Posterior vena cava (tissue), 2 donors: ENCODE results near the gene CYP20A1. TPM values are rescaled to one million over a fixed set of nuclear protein-coding genes. Genes with fewer than 3 reads are reported as not detected.
A peak's percentile ranks its signal among the peaks of the same experiment; 100 is the strongest.
"Not testable (repeated sequence)": the region's sequence is repeated elsewhere in the genome, so short reads cannot be mapped to it uniquely, and the experiment has no call there.

Source experiments
- DNase-seq: peaks from one replicate; pipeline ENCODE4 v3.0.0-alpha.2; 2020; ENCODE audit warnings: low spot score
- intact Hi-C, 2 donors: fragments of 100-400 bp; cut with DNase I; formaldehyde crosslinking; loops; one replicate each; pipeline versions ENCODE4 v1.14.1 to v1.14.2; 2022 to 2023
- long read RNA-seq, 2 donors: library from polyadenylated mRNA; unstranded; transcript quantifications; one replicate each; pipeline ENCODE4 v2.0.0, GENCODE V29; 2020 to 2021
- total RNA-seq, 2 donors: library from RNA; stranded (reverse); fragmentation: NEBNext Ultra II Directional; extraction: Animal tissue kit (Norgen Biotek cat#: 25700); gene quantifications; one replicate each; pipeline ENCODE4 v1.2.1, GENCODE V29; 2021
- donor health status: DM: yes; HTN: yes; CAD: no.
- donor health status: DM: yes; HTN: yes; CAD: no.

The CYP20A1 gene
- total RNA-seq, result 10 to 100 TPM; 24.8 to 29.6 TPM
- long read RNA-seq, donor 1, transcript CYP20A1-201 (13 exons, 1,949 nt), result major isoform, 8 of 26 reads
- long read RNA-seq, donor 1, partial matches to known transcripts, result 0 of 26 reads
- long read RNA-seq, donor 1, other reads (novel, unspliced or antisense), result 12 of 26 reads
- long read RNA-seq, donor 2, transcript CYP20A1-207 (11 exons, 1,359 nt), result minor isoform, 17 of 72 reads
- long read RNA-seq, donor 2, transcript CYP20A1-204 (12 exons, 2,636 nt), result major isoform, 20 of 72 reads
- long read RNA-seq, donor 2, transcript CYP20A1-201 (13 exons, 1,949 nt), result minor isoform, 18 of 72 reads
- long read RNA-seq, donor 2, partial matches to known transcripts, result 3 of 72 reads
- long read RNA-seq, donor 2, other reads (novel, unspliced or antisense), result 14 of 72 reads

- intact Hi-C loops, result no loop called here
- DNase-seq, result peak; percentile 99
Observed at GRCh38 chr2:203238704-203239526, at the start of gene CYP20A1. CYP20A1 (plus strand) TSS chr2:203239018; CDS start chr2:203239063, 45 bp downstream.

DNA sequence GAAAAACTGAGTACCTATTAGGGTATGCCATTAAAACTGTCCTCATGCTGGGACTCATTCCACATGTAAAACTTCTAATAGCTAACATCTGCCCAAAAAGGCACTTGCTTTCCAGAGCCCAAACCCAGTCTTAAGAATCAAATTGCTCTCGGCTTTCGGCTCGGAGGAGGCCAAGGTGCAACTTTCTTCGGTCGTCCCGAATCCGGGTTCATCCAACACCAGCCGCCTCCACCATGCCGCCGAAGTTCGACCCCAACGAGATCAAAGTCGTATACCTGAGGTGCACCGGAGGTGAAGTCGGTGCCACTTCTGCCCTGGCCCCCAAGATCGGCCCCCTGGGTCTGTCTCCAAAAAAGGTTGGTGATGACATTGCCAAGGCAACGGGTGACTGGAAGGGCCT lies 48.3 kb upstream of the CYP20A1 start:
- DNase-seq, intact Hi-C loops: not testable (repeated sequence)

- DNase-seq, intact Hi-C loops: not testable (repeated sequence)
Observed at GRCh38 chr2:203191026-203191425, 47.8 kb upstream of the CYP20A1 start.

- DNase-seq, result no peak
- intact Hi-C loops, result no loop called here
Observed at GRCh38 chr2:203191961-203192360, 46.9 kb upstream of the CYP20A1 start.

DNA sequence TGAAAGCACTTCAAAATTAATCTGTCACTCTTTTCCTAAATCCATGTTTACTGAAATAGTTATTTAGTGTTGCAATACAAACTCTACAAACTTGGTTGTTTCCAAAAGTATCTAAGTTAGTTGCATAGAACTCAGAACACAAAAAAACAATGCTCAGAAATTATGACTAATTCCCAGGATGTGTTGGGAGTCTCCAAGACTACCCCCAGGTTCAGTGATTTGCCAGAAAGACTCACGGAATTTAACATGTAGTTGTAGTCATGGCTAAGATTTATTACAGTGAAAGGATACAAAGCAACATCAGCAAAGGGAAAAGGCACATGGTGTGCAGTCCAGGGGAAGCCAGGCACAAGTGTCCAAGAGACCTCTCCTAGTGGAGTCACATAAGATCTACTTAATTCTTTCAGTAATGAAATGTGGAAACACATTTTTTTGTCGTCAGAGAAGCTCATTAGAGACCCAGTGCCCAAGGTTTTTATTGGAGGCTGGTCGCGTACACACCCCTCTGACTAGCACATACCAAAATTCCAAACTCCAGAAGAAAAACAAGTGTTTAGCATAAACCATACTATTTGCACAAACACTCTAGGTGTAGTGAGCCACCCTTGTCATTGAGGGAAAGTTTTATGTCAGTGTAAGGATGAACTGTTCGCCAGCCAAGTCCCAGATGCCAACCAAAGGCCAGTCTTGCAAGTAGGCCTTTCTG lies 43.3 kb upstream of the CYP20A1 start:
- intact Hi-C loops, result no loop called here
- DNase-seq, result no peak

- DNase-seq, result no peak
- intact Hi-C loops, result no loop called here
Observed at GRCh38 chr2:203200866-203201265, 38.0 kb upstream of the CYP20A1 start.

DNA sequence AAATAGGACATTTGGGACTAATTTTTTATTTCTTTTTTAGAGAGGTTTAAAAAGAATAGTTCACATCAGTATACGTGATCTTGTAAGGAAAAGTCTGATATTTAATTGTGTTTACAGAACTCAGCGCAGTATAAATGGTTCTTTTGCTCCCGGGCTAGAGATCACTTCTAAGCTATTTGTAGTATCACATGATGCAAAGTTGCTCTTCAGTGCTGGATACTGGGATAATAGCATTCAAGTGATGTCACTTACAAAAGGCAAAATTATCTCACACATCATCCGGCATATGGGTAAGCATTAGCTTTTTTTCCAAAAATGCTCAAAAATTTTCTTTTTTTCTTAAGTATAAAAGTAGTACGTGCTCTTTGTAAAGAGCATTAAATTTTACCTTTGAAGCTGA lies 37.4 kb upstream of the CYP20A1 start:
- no peak for DNase-seq
- intact Hi-C loops, result no loop called here

DNA sequence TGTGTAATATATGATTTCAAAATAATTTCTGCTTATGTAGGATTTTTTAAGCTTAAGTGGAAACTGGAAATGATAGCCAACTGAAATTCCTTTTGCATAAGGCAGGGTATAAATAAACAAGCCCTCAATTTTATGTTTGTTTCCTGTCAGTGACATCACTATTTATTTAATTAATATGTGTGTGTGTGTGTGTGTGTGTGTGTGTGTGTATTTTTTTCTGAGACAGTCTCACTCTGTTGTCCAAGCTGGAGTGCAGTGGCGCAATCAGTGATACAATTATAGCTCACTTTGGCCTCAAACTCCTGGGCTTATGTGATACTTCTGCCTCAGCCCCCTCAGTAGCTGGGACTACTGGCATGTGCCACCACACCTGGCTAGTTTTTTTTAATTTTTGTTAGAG lies 29.3 kb upstream of the CYP20A1 start:
- no peak for DNase-seq
- intact Hi-C loops, result no loop called here

DNA sequence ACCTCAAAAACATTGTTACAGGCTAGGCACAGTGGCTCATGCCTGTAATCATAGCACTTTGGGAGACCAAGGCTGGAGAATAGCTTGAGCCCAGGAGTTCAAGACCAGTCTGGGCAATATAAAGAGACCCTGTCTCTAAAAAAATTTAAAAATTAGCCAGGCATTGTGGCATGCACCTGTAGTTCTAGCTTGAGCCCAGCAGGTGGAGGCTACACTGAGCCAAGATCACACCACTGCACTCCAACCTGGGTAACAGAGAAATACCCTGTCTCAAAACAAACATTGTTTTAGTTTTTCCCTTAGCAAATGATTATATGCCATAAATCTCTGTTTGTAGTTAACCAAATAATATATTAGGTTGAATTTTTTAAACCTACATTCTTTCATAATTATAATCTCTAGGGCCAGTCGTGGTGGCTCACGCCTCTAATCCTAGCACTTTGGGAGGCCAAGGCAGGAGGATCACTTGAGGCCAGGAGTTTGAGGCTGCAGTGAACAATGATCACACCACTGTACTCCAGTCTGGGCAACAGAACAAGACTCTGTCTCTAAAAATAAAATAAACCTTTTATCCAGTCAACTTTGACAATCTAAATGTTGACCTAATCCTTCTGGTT lies 13.3 kb upstream of the CYP20A1 start:
- intact Hi-C loops, result no loop called here

GRCh38 chr2:203229674-203230073 lies 9.1 kb upstream of the CYP20A1 start:
- intact Hi-C loops, DNase-seq: not testable (repeated sequence)

More for the DNA sequence above, 13.3 kb upstream of the CYP20A1 start:
- DNase-seq, result no peak

DNA sequence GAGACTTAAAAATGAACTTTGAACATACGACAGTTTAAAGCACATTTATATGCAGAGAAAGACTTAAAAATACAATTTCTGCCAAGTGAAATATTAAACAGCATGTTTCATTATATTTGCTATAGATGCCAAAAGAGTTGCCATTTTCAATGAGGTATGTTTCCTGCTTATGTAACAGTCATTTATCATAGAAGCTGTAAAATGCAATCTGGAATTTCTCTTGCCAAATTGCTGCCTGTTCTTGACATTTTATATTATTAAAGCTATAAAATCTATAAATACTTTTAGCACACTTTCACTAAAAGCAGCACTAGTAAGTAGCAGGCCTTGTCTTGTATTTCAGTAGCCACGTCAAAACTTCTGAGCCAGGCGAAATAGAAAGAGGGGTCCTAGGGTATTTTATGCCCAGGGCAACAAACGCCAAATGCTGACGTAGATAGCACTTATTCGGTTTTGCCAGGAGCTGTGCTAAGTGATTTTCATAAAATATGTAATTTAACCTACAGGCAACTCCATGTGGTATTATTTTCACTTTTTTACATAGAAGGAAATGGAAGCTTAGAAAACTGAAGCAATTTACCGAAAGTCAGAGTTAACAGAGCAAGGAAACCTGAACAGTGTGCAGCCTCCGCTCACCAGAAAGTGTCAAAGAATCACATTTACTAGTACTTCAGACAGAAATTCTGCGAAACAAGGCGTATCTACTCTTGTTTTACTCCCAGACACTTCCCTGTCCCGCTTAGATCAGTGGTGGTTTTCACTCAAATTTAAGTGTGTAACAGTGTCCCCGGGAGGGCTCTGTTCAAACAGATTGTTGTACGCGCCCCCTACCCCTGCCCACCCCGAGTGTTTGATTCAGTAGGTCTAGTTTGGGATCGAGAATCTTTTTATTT lies 1.2 kb upstream of the CYP20A1 start:
- intact Hi-C loops, result no loop called here

GRCh38 chr2:203238292-203238703 lies 520 bp upstream of the CYP20A1 start:
- DNase-seq, result no peak
- intact Hi-C loops, result no loop called here

More for the DNA sequence above, 1.2 kb upstream of the CYP20A1 start:
- DNase-seq, result no peak

DNA sequence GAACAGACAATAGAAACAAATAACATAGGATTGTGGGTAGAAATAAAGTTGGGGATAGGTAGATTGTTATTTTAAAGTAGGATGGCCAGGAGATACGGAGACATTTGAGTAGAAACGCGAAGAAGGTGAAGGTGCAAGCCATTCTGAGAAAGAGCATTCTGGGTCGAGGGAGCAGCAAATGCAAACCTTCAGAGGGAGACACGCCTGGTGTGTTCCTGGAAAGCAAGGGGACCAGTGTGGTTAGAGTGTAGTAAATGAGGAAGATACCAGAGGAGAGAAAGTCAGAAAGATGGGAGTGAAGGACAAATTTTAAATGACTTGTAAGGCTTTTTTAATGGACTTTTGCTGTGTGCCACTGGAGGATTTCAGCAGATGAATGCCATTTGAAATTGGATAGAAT lies 1.7 kb downstream of the CYP20A1 start:
- intact Hi-C loops, result no loop called here
- DNase-seq, result no peak

GRCh38 chr2:203242518-203242917 lies 3.7 kb downstream of the CYP20A1 start:
- DNase-seq, result no peak
- intact Hi-C loops, result no loop called here

GRCh38 chr2:203246646-203247045 lies 7.8 kb downstream of the CYP20A1 start:
- DNase-seq, result no peak
- intact Hi-C loops, result no loop called here

GRCh38 chr2:203252818-203253217 lies 14.0 kb downstream of the CYP20A1 start:
- intact Hi-C loops, result no loop called here
- no peak for DNase-seq

DNA sequence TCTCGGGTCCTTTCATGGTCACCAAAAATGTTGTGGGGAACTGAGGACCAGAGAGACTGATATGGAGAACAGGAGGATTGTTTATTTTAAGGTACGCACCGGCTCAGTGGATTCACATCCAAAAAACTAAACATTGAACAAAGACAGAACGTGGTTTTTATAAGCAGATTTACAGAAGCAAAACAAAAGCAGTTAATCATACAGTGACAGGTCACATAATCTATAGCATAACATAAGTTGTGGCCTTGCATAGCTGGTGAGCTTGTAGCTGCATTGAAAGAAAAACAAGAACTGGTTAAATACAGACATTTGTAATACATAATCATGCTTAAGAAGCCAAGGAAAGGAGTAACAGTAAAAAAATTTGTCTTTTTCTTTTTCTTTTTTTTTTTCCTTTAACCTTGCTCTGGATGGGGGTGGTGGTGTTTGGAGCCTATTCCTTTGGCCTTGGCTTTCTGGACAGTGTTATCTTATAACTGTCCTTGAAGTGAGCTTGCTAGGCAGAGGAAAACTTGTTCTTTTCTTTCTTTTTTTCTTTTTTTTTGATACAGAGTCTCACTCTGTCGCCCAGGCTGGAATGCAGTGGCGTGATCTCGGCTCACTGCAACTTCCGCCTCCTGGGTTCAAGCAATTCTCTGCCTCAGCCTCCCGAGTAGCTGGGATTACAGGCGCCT lies 14.7 kb downstream of the CYP20A1 start:
- DNase-seq, intact Hi-C loops: not testable (repeated sequence)
